LNCaP clone FGC (cell line): ENCODE data around the gene FBH1.
"Not testable (repeated sequence)": the region's sequence is repeated elsewhere in the genome, so short reads cannot be mapped to it uniquely, and the experiment has no call there.

Experiments
- DNase-seq: peaks from one replicate; pipeline ENCODE4 v3.0.0-alpha.2; 2011; ENCODE audit warnings: low read depth
- H3K4me3 ChIP-seq: 2 replicates; pipeline ENCODE4 v1.5.1; 2011; ENCODE audit warnings: mild to moderate bottlenecking, low read depth, low read length, control low read depth
- TF ChIP-seq, protein P1 (sequence below): IDR thresholded peaks from 2 replicates; pipeline ENCODE4 v1.5.1; 2012; ENCODE audit warnings: mild to moderate bottlenecking; ENCODE audit not compliant: control insufficient read depth, insufficient read depth; ENCODE audit errors: extremely low read depth

The FBH1 gene

DNA sequence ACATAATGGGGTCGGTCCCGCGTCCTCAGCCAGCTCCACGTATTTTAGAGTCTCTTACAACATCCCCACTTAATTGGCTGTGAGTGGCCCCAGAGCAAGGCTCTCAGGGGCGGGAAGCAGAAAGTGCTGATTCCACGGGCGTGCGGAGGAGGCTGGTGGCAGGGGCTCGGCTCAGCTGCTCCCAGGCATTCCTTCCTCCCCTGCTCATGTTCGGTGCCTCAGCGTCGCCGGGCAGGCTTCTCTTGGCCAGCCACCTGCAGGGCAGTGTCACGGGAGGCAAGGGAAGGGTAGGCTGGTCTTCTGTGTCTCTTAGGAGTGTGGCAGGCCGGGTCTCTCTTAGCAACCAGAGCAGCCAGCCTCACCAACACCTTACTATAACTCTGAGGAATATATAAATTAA, 53.5 kb downstream of the FBH1 start:
- no peak for DNase-seq
- no peak overlapping the region for H3K4me3 ChIP-seq
- TF ChIP-seq, protein P1, sequence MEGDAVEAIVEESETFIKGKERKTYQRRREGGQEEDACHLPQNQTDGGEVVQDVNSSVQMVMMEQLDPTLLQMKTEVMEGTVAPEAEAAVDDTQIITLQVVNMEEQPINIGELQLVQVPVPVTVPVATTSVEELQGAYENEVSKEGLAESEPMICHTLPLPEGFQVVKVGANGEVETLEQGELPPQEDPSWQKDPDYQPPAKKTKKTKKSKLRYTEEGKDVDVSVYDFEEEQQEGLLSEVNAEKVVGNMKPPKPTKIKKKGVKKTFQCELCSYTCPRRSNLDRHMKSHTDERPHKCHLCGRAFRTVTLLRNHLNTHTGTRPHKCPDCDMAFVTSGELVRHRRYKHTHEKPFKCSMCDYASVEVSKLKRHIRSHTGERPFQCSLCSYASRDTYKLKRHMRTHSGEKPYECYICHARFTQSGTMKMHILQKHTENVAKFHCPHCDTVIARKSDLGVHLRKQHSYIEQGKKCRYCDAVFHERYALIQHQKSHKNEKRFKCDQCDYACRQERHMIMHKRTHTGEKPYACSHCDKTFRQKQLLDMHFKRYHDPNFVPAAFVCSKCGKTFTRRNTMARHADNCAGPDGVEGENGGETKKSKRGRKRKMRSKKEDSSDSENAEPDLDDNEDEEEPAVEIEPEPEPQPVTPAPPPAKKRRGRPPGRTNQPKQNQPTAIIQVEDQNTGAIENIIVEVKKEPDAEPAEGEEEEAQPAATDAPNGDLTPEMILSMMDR: no peak

DNA sequence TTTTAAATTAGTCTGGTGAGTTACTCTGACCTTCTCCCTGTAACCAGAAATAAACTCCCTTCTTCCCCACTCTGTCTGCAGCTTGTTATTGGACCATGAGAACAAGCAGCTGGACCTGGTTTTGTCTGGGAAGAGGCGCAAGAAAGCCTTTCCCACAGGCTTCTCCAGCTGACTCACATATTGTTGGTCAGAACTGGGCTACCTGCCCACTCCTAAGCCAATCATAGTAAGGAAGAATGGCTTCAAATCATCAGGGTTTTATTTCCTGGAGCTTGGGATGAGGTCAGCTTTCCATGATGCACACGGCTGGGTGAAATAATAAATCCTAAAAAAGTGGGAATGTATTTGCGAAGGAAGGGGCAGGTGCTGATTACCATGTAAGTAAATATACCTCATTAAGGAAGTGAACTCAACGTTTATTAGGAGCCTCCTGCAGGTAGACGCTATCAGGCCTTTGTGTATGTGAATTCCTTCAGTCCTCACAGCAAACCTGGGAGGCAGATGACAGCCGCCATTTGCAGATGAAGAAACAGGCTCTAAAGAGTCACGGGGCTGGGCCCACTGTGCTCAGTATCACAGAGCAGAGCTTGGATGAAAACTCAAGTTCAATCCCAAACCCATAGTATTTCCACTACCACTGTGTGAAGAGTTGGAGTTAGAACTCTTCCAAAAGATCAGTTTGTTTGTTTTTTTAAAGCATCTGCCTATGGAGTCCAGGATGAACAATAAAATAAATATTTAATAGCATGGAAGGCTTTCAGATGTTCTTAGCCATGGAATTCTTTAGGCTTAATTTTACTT, 54.5 kb downstream of the FBH1 start:
- no peak overlapping the region for H3K4me3 ChIP-seq
- DNase-seq: peak; percentile 96
- TF ChIP-seq, protein P1: no peak

DNA sequence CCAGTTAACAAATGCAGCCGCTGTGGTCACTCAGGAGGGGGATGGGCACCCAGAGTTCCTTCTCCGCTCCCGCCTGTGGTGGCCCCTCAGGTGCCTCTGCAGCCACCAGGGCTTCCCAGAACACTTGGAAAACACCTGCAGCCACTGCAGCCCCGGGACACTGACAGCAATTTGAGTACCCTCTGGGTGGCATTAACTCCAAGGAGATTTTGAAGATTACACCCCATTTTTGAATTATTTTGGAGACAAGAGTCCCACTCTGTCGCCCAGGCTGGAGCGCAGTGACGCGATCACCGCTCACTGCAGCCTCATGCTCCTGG, 55.1 kb downstream of the FBH1 start:
- H3K4me3 ChIP-seq: no peak overlapping the region
- DNase-seq: no peak
- TF ChIP-seq, protein P1: no peak

DNA sequence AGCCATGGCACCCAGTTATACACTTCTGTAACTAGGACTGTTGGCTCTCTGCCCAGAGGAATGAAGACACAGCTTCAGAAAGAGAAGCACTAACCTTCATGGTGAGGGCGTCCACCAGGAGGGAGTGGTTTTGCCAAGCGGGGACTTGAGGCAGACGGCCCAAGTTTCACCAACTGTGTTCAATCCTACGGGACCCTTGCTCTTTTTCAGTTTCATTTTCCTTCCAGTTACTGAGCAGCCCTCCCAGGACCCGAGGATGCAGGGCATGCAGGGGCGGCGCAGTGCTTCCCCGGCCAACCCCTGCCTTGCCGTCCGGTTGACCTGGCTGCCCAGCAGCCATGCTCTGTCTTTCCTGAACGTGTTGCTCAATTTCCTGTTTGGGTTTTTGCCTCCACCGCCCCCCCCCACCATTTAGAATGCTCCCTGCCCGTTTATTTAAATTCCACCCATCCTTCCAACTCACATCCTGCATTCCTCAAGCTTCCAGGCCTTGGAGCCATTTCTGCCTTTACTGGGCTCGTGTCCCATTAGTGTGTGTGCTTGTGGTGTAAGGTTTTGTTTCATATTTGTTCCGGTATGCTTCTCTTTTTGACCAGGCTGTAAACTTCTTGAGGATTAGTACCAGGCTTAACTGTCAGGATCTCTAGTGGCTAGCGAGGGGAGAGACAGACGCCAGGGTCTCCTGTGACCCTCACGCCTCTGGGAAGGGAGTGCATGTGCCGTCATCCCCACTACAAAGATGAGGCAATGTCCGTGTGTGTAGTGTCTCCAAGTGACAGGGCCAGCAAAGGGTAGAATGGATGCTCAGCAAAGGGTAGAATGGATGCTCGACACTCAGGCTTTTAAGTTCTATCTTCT, 55.7 kb downstream of the FBH1 start:
- DNase-seq: no peak
- TF ChIP-seq, protein P1: no peak
- H3K4me3 ChIP-seq: no peak overlapping the region

DNA sequence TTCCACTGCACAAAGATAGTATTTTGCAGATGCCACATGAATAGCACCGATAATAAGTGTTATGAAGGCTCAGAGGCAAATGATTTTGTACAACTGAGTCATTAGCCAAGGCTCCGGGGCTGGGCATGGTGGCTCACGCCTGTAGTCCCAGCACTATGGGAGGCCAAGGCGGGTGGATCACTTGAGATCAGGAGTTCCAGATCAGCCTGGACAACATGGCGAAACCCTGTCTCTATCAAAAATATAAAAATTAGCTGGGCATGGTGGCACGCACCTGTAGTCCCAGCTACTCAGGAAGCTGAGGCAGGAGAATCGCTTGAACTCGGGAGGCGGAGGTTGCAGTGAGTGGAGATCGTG, 56.4 kb downstream of the FBH1 start:
- not testable (repeated sequence) for H3K4me3 ChIP-seq, DNase-seq

DNA sequence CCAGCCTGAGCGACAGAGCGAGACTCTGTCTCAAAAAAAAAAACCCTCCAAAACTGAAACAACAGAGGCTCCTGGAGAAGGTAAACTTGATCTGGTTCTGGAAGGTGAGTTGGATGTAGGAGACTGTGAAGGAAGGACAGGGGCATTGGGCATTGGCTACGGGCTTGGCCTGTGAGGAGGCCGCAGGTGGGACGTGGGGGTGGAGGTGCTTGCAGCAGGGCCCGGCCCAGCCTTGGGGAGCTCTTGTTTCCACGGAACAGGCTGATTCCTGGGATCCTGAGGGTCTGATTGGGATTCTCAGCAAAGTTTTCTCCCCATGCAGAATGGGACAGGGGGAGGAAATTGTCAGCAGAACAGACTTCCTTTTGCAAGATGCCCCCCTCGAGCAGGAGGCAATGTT, 56.7 kb downstream of the FBH1 start:
- TF ChIP-seq, protein P1: no peak
- no peak for DNase-seq
- no peak overlapping the region for H3K4me3 ChIP-seq

DNA sequence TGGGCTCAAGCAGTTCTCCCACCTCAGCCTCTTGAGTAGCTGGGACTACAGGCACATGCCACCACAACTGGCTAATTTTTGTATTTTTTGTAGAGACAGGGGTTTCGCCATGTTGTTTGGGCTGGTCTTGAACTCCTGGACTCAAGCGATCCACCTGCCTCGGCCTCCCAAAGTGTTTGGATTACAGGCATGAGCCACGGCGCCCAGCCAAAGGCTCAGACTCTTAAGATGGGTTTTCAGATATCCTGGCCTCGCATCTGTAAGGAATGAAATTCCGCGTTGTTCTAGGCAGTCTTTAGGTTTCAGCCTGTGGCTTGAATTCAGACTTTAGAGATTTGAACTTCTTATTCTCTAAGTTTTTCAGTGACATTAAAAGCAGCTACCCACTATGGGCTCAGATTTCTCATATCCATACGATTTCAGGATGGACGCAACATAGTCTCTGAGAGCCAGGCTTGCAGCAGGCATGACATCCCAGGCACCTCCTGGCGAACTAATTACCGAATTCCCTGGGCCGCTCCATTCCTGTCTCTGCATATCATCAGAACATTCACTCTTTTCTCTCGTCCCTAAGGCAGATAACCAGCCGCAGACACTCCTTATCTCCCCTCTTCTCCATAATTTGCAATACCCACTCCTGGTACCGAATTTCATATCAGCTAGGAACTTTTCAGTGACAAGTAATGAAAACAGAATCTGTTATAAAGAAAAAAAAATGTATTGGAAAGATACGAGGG, 57.6 kb downstream of the FBH1 start:
- H3K4me3 ChIP-seq: no peak overlapping the region
- TF ChIP-seq, protein P1: no peak
- no peak for DNase-seq
